ENCODE data around the gene R3HDM1.

R3HDM1 gene

DNA sequence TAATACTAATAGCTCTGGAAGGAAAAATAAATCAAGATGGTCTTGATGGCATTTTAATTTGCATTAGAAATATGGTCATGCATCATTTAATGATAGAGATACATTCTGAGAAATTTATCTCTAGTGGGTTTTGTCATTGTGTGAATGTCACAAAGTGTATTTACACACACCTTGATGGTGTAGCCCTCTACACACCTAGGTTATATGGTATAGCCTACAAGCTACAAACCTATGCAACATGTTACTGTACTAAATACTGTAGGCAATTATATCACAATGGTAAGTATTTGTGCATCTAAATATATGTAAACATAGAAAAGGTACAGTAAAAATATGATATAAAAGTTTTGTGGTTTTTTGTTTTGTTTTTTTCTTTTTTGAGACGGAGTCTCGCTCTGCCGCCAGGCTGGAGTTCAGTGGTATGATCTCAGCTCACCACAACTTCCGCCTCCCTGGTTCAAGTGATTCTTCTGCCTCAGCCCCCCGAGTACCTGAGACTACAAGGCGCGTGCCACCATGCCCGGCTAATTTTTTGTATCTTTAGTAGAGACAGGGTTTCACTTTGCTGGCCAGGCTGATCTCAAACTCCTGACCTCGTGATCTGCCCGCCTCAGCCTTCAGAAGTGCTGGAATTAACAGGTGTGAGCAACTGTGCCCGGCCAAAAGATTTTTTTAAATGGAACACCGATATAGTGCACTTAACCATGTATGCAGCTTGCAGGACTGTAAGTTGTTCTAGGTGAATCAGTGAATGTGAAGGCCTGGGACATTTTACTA lies 126.7 kb downstream of the R3HDM1 start:
- H3K4me3 ChIP-seq (ENCODE audit: low read depth, low read length), result no peak overlapping the region
- TF ChIP-seq, protein P1, sequence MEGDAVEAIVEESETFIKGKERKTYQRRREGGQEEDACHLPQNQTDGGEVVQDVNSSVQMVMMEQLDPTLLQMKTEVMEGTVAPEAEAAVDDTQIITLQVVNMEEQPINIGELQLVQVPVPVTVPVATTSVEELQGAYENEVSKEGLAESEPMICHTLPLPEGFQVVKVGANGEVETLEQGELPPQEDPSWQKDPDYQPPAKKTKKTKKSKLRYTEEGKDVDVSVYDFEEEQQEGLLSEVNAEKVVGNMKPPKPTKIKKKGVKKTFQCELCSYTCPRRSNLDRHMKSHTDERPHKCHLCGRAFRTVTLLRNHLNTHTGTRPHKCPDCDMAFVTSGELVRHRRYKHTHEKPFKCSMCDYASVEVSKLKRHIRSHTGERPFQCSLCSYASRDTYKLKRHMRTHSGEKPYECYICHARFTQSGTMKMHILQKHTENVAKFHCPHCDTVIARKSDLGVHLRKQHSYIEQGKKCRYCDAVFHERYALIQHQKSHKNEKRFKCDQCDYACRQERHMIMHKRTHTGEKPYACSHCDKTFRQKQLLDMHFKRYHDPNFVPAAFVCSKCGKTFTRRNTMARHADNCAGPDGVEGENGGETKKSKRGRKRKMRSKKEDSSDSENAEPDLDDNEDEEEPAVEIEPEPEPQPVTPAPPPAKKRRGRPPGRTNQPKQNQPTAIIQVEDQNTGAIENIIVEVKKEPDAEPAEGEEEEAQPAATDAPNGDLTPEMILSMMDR (IDR thresholded peaks at IDR 0.05; ENCODE audit: low read depth, low read length), result no peak

GRCh38 chr2:135662088-135662487 lies 130.8 kb downstream of the R3HDM1 start:
- TF ChIP-seq, protein P1 (IDR thresholded peaks at IDR 0.05; ENCODE audit: low read depth, low read length), result no peak

DNA sequence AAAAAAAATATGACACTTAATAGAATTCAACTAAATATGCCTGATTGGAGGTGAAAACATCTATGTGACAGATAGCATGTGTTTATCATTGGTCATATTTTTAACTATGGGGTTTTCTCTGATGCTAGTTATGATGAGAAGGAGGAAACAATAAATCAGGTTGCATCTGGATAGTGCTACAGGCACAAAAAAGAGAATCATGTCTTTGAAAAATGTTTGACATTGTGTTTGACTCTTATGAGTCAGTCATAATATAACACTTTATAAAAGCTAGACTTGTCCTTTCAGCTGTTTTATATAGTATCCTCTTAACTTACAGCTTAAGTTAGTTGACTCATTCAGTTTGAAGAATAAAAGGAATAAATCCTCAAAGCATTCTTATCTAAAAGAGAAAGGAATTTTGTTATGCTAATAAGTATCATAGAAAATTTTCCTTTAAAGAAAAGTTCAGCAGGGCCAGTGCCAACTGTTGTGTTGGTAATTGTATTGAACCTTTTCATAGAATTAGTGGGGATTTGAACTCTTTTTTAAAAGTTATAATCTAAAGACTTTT lies 131.9 kb downstream of the R3HDM1 start:
- no peak overlapping the region for H3K4me3 ChIP-seq (ENCODE audit: low read depth, low read length)
- TF ChIP-seq, protein P1 (IDR thresholded peaks at IDR 0.05; ENCODE audit: low read depth, low read length), result no peak

More at GRCh38 chr2:135662088-135662487, 130.8 kb downstream of the R3HDM1 start:
- no peak overlapping the region for H3K4me3 ChIP-seq (ENCODE audit: low read depth, low read length)

DNA sequence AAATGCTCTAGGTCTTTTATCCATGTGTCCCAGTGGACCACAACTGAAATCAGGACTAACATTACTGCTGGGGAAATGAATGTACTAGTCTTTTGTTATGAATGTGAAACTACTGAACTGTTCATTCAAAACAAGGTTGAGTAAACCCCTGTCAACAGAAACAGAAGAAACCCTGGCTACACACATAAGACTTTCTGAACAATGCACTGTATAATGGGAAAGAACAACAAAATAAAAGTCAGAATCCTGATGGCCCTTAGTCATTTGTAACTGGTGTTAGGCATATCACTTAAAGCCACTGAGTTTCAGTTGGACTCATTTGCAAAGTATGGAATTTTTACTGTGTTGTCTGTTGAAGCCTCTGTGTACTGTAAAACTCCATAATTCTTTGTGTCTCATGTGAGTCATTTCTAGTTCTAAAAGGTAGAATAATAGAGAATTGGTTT lies 133.4 kb downstream of the R3HDM1 start:
- no peak overlapping the region for H3K4me3 ChIP-seq (ENCODE audit: low read depth, low read length)
- TF ChIP-seq, protein P1 (IDR thresholded peaks at IDR 0.05; ENCODE audit: low read depth, low read length), result no peak

- TF ChIP-seq, protein P1 (IDR thresholded peaks at IDR 0.05; ENCODE audit: low read depth, low read length), result no peak
- H3K4me3 ChIP-seq (ENCODE audit: low read depth, low read length), result no peak overlapping the region
Measured at GRCh38 chr2:135667045-135667444, 135.8 kb downstream of the R3HDM1 start.

GRCh38 chr2:135674453-135674852 lies 143.2 kb downstream of the R3HDM1 start:
- H3K4me3 ChIP-seq (ENCODE audit: low read depth, low read length), result no peak overlapping the region
- TF ChIP-seq, protein P1 (IDR thresholded peaks at IDR 0.05; ENCODE audit: low read depth, low read length), result no peak

DNA sequence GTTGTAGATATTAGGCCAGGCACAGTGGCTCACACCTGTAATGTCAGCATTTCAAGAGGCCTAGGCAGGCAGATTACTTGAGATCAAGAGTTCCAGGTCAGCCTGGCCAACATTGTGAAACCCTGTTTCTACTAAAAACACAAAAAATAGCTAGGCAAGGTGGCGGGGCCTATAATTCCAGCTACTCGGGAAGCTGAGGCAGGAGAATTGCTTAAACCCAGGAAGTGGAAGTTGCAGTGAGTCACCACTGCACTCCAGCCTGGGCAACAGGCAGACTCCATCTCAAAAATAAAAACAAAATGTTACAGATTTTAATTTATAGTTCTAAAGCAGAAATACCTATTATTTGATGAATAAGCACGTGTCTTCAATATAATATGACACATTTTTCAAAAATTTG lies 144.7 kb downstream of the R3HDM1 start:
- TF ChIP-seq, protein P1 (IDR thresholded peaks at IDR 0.05; ENCODE audit: low read depth, low read length), result no peak
- no peak overlapping the region for H3K4me3 ChIP-seq (ENCODE audit: low read depth, low read length)

All from WI38 (cell line).